Kidney (tissue), 14 donors: Measurements from ENCODE around the gene GPT2. TPM values are rescaled to one million over a fixed set of nuclear protein-coding genes. Genes with fewer than 3 reads are reported as not detected.

Experiments
- DNase-seq, 5 donors: peaks; one replicate each; pipeline ENCODE4 v3.0.0-alpha.2; 2013 to 2020
- FAIRE-seq: peaks from 2 replicates; lab custom pipeline; 2012; peaks lifted over from hg19 to GRCh38; lab: Jason Lieb, UNC
- H3K27ac ChIP-seq, 2 donors: one replicate each; pipeline ENCODE4 v1.7.0; 2013; ENCODE audit warnings: low read depth in 2 of 2, low read length in 2 of 2, inconsistent platforms in 1 of 2
- H3K27me3 ChIP-seq: one replicate; pipeline ENCODE4 v1.7.1; 2013; ENCODE audit warnings: low read length, inconsistent platforms; ENCODE audit not compliant: control insufficient read depth, insufficient read depth
- H3K36me3 ChIP-seq, 3 donors: one replicate each; pipeline versions ENCODE4 v1.7.0 to v1.7.1; 2013; ENCODE audit warnings: low read length in 3 of 3, control low read depth in 1 of 3, inconsistent platforms in 1 of 3; ENCODE audit not compliant: insufficient read depth in 3 of 3, control insufficient read depth in 2 of 3
- H3K4me1 ChIP-seq, 3 donors: one replicate each; pipeline versions ENCODE4 v1.7.0 to v1.7.1; 2013; ENCODE audit warnings: low read length in 3 of 3, inconsistent platforms in 1 of 3, low read depth in 1 of 3; ENCODE audit not compliant: control insufficient read depth in 2 of 3, insufficient read depth in 2 of 3
- H3K4me3 ChIP-seq, 3 donors: one replicate each; pipeline versions ENCODE4 v1.7.0 to v1.8.1; 2013; ENCODE audit warnings: low read length in 3 of 3, control low read depth in 1 of 3, inconsistent platforms in 1 of 3
- H3K9ac ChIP-seq, 3 donors: one replicate each; pipeline versions ENCODE4 v1.7.0 to v1.7.1; 2013; ENCODE audit warnings: low read length in 3 of 3, control low read depth in 1 of 3, inconsistent platforms in 1 of 3
- H3K9me3 ChIP-seq, 3 donors: one replicate each; pipeline versions ENCODE4 v1.7.0 to v1.7.1; 2013; ENCODE audit warnings: low read length in 3 of 3, control low read depth in 1 of 3, inconsistent platforms in 1 of 3; ENCODE audit not compliant: control insufficient read depth in 2 of 3, insufficient read depth in 1 of 3
- CTCF ChIP-seq: IDR thresholded peaks from 3 replicates; pipeline ENCODE4 v1.5.1; 2012; ENCODE audit warnings: mild to moderate bottlenecking, moderate library complexity, borderline replicate concordance; ENCODE audit not compliant: insufficient read depth; ENCODE audit errors: extremely low read depth
- intact Hi-C: fragments of 100-400 bp; cut with DNase I; formaldehyde crosslinking; loops from one replicate; pipeline ENCODE4 v1.11.1; 2022
- polyA plus RNA-seq: library from polyadenylated mRNA; stranded (reverse); fragments of 350-450 nt; fragmentation: Illumina TruSeq; extraction: RNeasy Lipid Tissue Mini Kit (QIAGEN cat#74804); gene quantifications from one replicate; pipeline ENCODE4 v1.2.3, GENCODE V29; 2014; ENCODE audit warnings: low read depth, low replicate concordance; ENCODE audit not compliant: insufficient read depth
- total RNA-seq: library from RNA; stranded (reverse); fragmentation: NEBNext Ultra II Directional; extraction: Animal tissue kit (Norgen Biotek cat#: 25700); gene quantifications from one replicate; pipeline ENCODE4 v1.2.1, GENCODE V29; 2021
- donor health status: control.
- donor health status: control.
- donor health status: control.
- donor health status: control.
- donor health status: control.
- donor health status: DM: yes; HTN: yes; CAD: no.
- donor health status: Normal renal cell carcinoma (clear cell type).

Gene GPT2
- total and polyA plus RNA-seq, 2 donors from 2014 or later = 6.5 to 37.1 TPM

GRCh38 chr16:46850619-46851555 is 33.3 kb upstream of the GPT2 start:
- no peaks in the 10 kb centered on the region for H3K9me3 ChIP-seq
- no peaks in the 10 kb centered on the region for H3K27me3 ChIP-seq
- intact Hi-C loops = loop anchor here (5.0 kb wide), 1 partner anchor 56 kb away; no protein-coding TSS in a partner anchor
- H3K9ac ChIP-seq = no peak overlapping the region
- H3K27ac ChIP-seq = no peak overlapping the region
- no peaks in the 10 kb centered on the region for H3K36me3 ChIP-seq
- H3K4me1 ChIP-seq = peaks cover 0 to 4% (median 3%) of the 10 kb centered on the region in 3 donors
- FAIRE-seq (no peak), DNase-seq (no peak)
- TF ChIP-seq CTCF = no peak
- no peak overlapping the region for H3K4me3 ChIP-seq

- no peak overlapping the region for H3K27ac ChIP-seq
- intact Hi-C loops = loop anchor here (5.0 kb wide), 1 partner anchor 55 kb away; no protein-coding TSS in a partner anchor
Observed at GRCh38 chr16:46852130-46852529, 32.0 kb upstream of the GPT2 start.

GRCh38 chr16:46853713-46854443 is 30.3 kb upstream of the GPT2 start:
- peak; percentile 88 for TF ChIP-seq CTCF
- DNase-seq = peak; percentile 87 to 91 (median 88)
- Histone ChIP-seq H3K9me3 (no peaks in the 10 kb centered on the region), H3K36me3 (no peaks in the 10 kb centered on the region), H3K4me3 (no peak overlapping the region), H3K4me1 (peaks cover 0 to 6% (median 3%) of the 10 kb centered on the region in 3 donors), H3K27ac (no peak overlapping the region), H3K9ac (no peak overlapping the region), H3K27me3 (no peaks in the 10 kb centered on the region)
- intact Hi-C loops = loop anchor here (5.0 kb wide), 1 partner anchor 53 kb away; no protein-coding TSS in a partner anchor
- FAIRE-seq = no peak

More at GRCh38 chr16:46852130-46852529, 32.0 kb upstream of the GPT2 start:
- no peak for DNase-seq
- no peak for FAIRE-seq
- no peaks in the 10 kb centered on the region for H3K27me3 ChIP-seq
- no peaks in the 10 kb centered on the region for H3K9me3 ChIP-seq
- TF ChIP-seq CTCF = no peak
- peaks cover 0 to 4% (median 3%) of the 10 kb centered on the region in 3 donors for H3K4me1 ChIP-seq
- no peak overlapping the region for H3K4me3 ChIP-seq
- no peaks in the 10 kb centered on the region for H3K36me3 ChIP-seq
- H3K9ac ChIP-seq = peak overlapping the region in 1 of 3 donors; percentile 26
